H9 (cell line): ENCODE measurements around the gene PRR3. TPM values are rescaled to one million over a fixed set of nuclear protein-coding genes. Genes with fewer than 3 reads are reported as not detected.

Experiments
- DNase-seq: peaks from one replicate; pipeline ENCODE4 v3.0.0-alpha.2; 2017
- H2AFZ ChIP-seq: one replicate; pipeline ENCODE4 v1.6.1; 2013; ENCODE audit warnings: mild to moderate bottlenecking, low read length, control low read depth, moderate library complexity
- H2AK5ac ChIP-seq: 2 replicates; pipeline ENCODE4 v1.6.1; 2013; ENCODE audit warnings: low read length, control low read depth, mixed read lengths; ENCODE audit not compliant: insufficient read length
- H2BK120ac ChIP-seq: one replicate; pipeline ENCODE4 v1.6.1; 2013; ENCODE audit warnings: low read depth, mild to moderate bottlenecking, low read length, control low read depth, inconsistent platforms; ENCODE audit not compliant: poor library complexity, severe bottlenecking
- H2BK12ac ChIP-seq: 2 replicates; pipeline ENCODE4 v1.6.1; 2013; ENCODE audit warnings: low read length, control low read depth, mixed read lengths, low read depth; ENCODE audit not compliant: insufficient read length
- H2BK15ac ChIP-seq: 2 replicates; pipeline ENCODE4 v1.6.1; 2013; ENCODE audit warnings: low read depth, low read length, control low read depth
- H2BK20ac ChIP-seq: one replicate; pipeline ENCODE4 v1.6.1; 2013; ENCODE audit warnings: low read depth, mild to moderate bottlenecking, low read length, control low read depth, inconsistent platforms; ENCODE audit not compliant: poor library complexity, severe bottlenecking
- H2BK5ac ChIP-seq: 2 replicates; pipeline ENCODE4 v1.6.1; 2013; ENCODE audit warnings: low read length, control low read depth, mixed read lengths; ENCODE audit not compliant: insufficient read length
- H3K14ac ChIP-seq: 2 replicates; pipeline ENCODE4 v1.6.1; 2013; ENCODE audit warnings: low read length, control low read depth; ENCODE audit not compliant: insufficient read depth
- H3K18ac ChIP-seq: 2 replicates; pipeline ENCODE4 v1.6.1; 2013; ENCODE audit warnings: low read depth, mild to moderate bottlenecking, mixed read lengths, low read length, control low read depth; ENCODE audit not compliant: insufficient read length
- H3K23ac ChIP-seq: 2 replicates; pipeline ENCODE4 v1.6.1; 2013; ENCODE audit warnings: low read length, control low read depth, mixed read lengths, low read depth; ENCODE audit not compliant: insufficient read length
- H3K23me2 ChIP-seq: 2 replicates; pipeline ENCODE4 v1.6.1; 2013; ENCODE audit warnings: low read depth, mild to moderate bottlenecking, mixed read lengths, low read length, control low read depth; ENCODE audit not compliant: insufficient read length, poor library complexity, severe bottlenecking
- H3K27ac ChIP-seq: 2 replicates; pipeline ENCODE4 v1.5.1; 2013; ENCODE audit warnings: low read length, control low read depth, mixed read lengths, low read depth; ENCODE audit not compliant: insufficient read length
- H3K27me3 ChIP-seq: 2 replicates; pipeline ENCODE4 v1.6.1; 2013; ENCODE audit warnings: low read length, control low read depth, inconsistent platforms; ENCODE audit not compliant: insufficient read depth
- H3K4ac ChIP-seq: 2 replicates; pipeline ENCODE4 v1.6.1; 2013; ENCODE audit warnings: low read depth, mild to moderate bottlenecking, control low read depth, inconsistent platforms, low read length, moderate library complexity
- H3K4me1 ChIP-seq: 2 replicates; pipeline ENCODE4 v1.6.1; 2013; ENCODE audit warnings: low read length, control low read depth, inconsistent platforms; ENCODE audit not compliant: insufficient read depth
- H3K4me2 ChIP-seq: 2 replicates; pipeline ENCODE4 v1.6.1; 2013; ENCODE audit warnings: low read length, control low read depth, mixed read lengths; ENCODE audit not compliant: insufficient read length, insufficient read depth
- H3K56ac ChIP-seq: 2 replicates; pipeline ENCODE4 v1.6.1; 2013; ENCODE audit warnings: low read depth, mild to moderate bottlenecking, mixed read lengths, low read length, control low read depth; ENCODE audit not compliant: insufficient read length
- H3K79me1 ChIP-seq: 2 replicates; pipeline ENCODE4 v1.6.1; 2013; ENCODE audit warnings: low read depth, mild to moderate bottlenecking, moderate library complexity, low read length, control low read depth, inconsistent platforms; ENCODE audit not compliant: insufficient read depth, poor library complexity, severe bottlenecking
- H3K79me2 ChIP-seq: 2 replicates; pipeline ENCODE4 v1.6.1; 2013; ENCODE audit warnings: low read length, control low read depth, inconsistent platforms; ENCODE audit not compliant: insufficient read depth
- H3K9ac ChIP-seq: 2 replicates; pipeline ENCODE4 v1.6.1; 2013; ENCODE audit warnings: low read length, control low read depth, mixed read lengths; ENCODE audit not compliant: insufficient read length; ENCODE audit errors: extremely low read depth
- H3K9me3 ChIP-seq: one replicate; pipeline ENCODE4 v1.6.1; 2013; ENCODE audit warnings: low read depth, low read length, inconsistent platforms; ENCODE audit not compliant: control insufficient read depth
- H3T11ph ChIP-seq: one replicate; pipeline ENCODE4 v1.6.1; 2013; ENCODE audit warnings: mild to moderate bottlenecking, low read length, control low read depth, inconsistent platforms
- H4K20me1 ChIP-seq: one replicate; pipeline ENCODE4 v1.6.1; 2013; ENCODE audit not compliant: control insufficient read depth, insufficient read length, insufficient read depth
- H4K5ac ChIP-seq: 2 replicates; pipeline ENCODE4 v1.6.1; 2013; ENCODE audit warnings: low read depth, mild to moderate bottlenecking, mixed read lengths, low read length, control low read depth; ENCODE audit not compliant: insufficient read length
- H4K8ac ChIP-seq: replicated peaks from 2 replicates; pipeline ENCODE4 v1.6.1; 2013; ENCODE audit warnings: low read length, control low read depth, mixed read lengths, low read depth; ENCODE audit not compliant: insufficient read length
- H4K91ac ChIP-seq: 2 replicates; pipeline ENCODE4 v1.6.1; 2013; ENCODE audit warnings: low read depth, mild to moderate bottlenecking, moderate library complexity, mixed read lengths, low read length, control low read depth; ENCODE audit not compliant: insufficient read length
- H3K27ac Mint-ChIP-seq, 3 experiments: 2 replicates in 2 of 3; 3 replicates in 1 of 3; pipeline ENCODE4 v1.8.0; 2020 to 2021; ENCODE audit warnings: mixed read lengths in 3 of 3, mild to moderate bottlenecking in 1 of 3, moderate library complexity in 1 of 3
- H3K27me3 Mint-ChIP-seq: 2 replicates; pipeline ENCODE4 v1.8.0; 2021; ENCODE audit warnings: low read depth, mild to moderate bottlenecking, moderate library complexity, mixed read lengths
- H3K36me3 Mint-ChIP-seq, 3 experiments: 2 replicates in 2 of 3; 3 replicates in 1 of 3; pipeline ENCODE4 v1.8.0; 2020 to 2021; ENCODE audit warnings: low read depth in 3 of 3, mixed read lengths in 3 of 3; ENCODE audit not compliant: insufficient read depth in 1 of 3
- H3K4me1 Mint-ChIP-seq, 2 experiments: 2 replicates each; pipeline ENCODE4 v1.8.0; 2020; ENCODE audit warnings: mixed read lengths in 2 of 2
- H3K4me3 Mint-ChIP-seq, 2 experiments: 2 replicates in 1 of 2; 3 replicates in 1 of 2; pipeline ENCODE4 v1.8.0; 2020 to 2021; ENCODE audit warnings: mild to moderate bottlenecking in 2 of 2, mixed read lengths in 2 of 2, moderate library complexity in 1 of 2
- H3K9me3 Mint-ChIP-seq, 2 experiments: 2 replicates in 1 of 2; 3 replicates in 1 of 2; pipeline ENCODE4 v1.8.0; 2020; ENCODE audit warnings: mild to moderate bottlenecking in 2 of 2, mixed read lengths in 2 of 2, moderate library complexity in 1 of 2
- CTCF ChIP-seq: fragments of 200-600 bp; sonication (generic); conservative IDR thresholded peaks from 3 replicates; pipeline ENCODE4 v1.8.0; 2021; ENCODE audit warnings: antibody characterized with exemption, mild to moderate bottlenecking
- WGBS: extraction: QIAGEN DNeasy Blood & Tissue Kit; methylation state at CpG from one replicate; pipeline ENCODE4 v1.1.7; 2013; ENCODE audit warnings: missing lambda C conversion rate, low lambda C conversion rate, mixed read lengths; ENCODE audit not compliant: insufficient read length; ENCODE audit errors: extremely low coverage; 5-methylcytosine and 5-hydroxymethylcytosine counted together
- total RNA-seq: library from RNA; stranded (reverse); gene quantifications from 2 replicates; pipeline ENCODE4 v1.2.1, GENCODE V29; 2021

The PRR3 gene
- total RNA-seq, 1 experiment from 2014 or later: 17.0 TPM

GRCh38 chr6:30560930-30561329 is 3.8 kb downstream of the PRR3 start:
- Histone ChIP-seq H4K91ac (no peak overlapping the region), H3K18ac (no peak overlapping the region), H3K9ac (no peak overlapping the region), H4K20me1 (no peaks in the 10 kb centered on the region), H4K8ac (no peak overlapping the region), H3K23me2 (peaks cover 7% of the 10 kb centered on the region), H4K5ac (no peak overlapping the region), H2AFZ (no peak overlapping the region), H2BK5ac (no peak overlapping the region), H3K79me2 (peaks cover 5% of the 10 kb centered on the region; the same call in 1 of the 2 replicates), H3K79me1 (no peaks in the 10 kb centered on the region), H2BK12ac (no peak overlapping the region), H3K56ac (no peak overlapping the region), H3K23ac (no peak overlapping the region), H2BK15ac (no peak overlapping the region), H3T11ph (no peak overlapping the region), H3K4me1 (no peaks in the 10 kb centered on the region), H3K27ac (no peak overlapping the region), H3K4ac (no peak overlapping the region), H2AK5ac (no peak overlapping the region), H2BK20ac (no peak overlapping the region), H3K14ac (no peak overlapping the region), H3K4me2 (no peak overlapping the region), H3K9me3 (no peaks in the 10 kb centered on the region), H2BK120ac (no peak overlapping the region), H3K27me3 (no peaks in the 10 kb centered on the region)
- TF ChIP-seq CTCF: no peak
- H3K9me3 Mint-ChIP-seq: no peaks in the 10 kb centered on the region; a peak in 1 of 5 replicates
- WGBS: no CpG with 5 or more reads among the region's 3 CpGs
- no peak overlapping the region for H3K4me3 Mint-ChIP-seq
- H3K4me1 Mint-ChIP-seq: peaks cover 6 to 8% of the 10 kb centered on the region in 2 experiments
- no peaks in the 10 kb centered on the region; the same call in 1 of the 2 replicates for H3K27me3 Mint-ChIP-seq
- peaks cover 18 to 51% (median 38%) of the 10 kb centered on the region in 3 experiments for H3K36me3 Mint-ChIP-seq
- H3K27ac Mint-ChIP-seq: no peak overlapping the region
- no peak for DNase-seq
